HG03095 (cell line): ENCODE results near the gene DNAJB11.
A peak's percentile ranks its signal among the peaks of the same experiment; 100 is the strongest.
"Not testable (repeated sequence)": the region's sequence is repeated elsewhere in the genome, so short reads cannot be mapped to it uniquely, and the experiment has no call there.

ENCODE experiments used
- ATAC-seq: cut with Tn5 transposase; IDR thresholded peaks from one replicate; pipeline ENCODE4 v1.9.1; 2021; ENCODE audit warnings: moderate library complexity; ENCODE audit not compliant: unreplicated experiment

DNAJB11 gene

DNA sequence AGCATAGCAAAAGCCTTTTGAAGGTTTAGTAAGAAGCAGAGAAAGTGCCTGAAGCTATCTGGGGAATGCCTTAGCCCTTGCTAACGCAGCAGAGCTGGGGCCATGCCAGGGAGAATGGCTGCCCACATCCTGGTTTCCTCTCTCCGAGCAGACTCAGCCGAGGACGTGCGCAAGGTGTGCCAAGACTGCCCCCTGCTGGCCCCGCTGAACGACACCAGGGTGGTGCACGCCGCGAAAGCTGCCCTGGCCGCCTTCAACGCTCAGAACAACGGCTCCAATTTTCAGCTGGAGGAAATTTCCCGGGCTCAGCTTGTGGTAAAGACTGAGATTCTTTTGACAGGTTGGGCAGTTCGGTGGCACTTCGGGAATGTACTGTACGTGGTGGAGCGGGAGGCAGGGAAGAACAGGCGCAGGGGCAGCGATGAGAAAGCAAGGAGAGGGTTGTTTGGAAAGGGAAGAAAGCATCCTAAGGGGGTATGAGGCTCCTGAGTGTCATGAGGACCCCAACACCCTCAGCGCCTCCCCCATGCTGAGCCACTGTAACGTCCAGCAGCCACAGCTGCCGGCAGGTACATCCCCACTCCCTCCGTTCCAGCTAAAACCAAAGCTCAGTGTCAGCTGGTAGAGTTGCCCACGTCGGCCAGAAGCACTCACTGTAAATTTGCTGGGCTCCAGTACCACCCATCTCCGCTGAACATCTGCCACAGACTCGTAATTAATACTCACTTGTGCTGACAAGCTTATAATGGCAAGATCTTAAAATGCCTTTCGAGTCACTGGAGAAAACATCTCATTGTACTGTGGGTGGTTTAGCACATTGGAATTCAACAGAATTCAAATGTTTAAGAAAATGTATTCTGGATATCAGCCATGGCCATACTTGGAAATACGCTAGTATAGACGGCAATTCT, 46.8 kb downstream of the DNAJB11 start:
- ATAC-seq: peak; percentile 97

DNA sequence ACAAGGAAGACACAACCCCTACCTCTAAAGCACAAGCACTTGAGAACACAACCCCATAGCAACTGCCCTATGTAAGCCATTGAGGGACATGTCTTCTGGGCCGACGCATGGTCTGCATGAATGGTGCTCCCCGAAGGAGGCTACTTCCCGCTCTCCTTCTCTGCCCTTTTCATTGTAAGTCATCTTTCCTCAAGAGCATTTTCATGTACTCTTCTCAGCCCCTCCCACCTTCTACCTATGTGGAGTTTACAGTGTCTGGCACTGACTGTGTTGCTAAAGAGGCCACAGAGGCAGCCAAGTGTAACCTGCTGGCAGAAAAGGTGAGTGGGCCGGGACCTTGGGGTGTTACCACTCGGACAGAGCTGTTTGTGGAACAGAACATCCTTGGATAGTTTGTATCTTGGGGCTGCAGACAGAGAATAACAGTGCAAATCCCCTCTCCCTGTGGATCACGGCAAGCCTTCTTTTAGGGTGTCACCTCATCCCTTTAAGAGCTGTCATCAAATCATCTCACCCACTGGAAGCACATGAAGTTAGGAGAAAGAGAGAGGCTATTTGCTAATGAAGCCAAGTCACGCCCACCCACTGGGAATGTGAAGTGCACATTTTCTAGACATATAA, 47.9 kb downstream of the DNAJB11 start:
- no peak for ATAC-seq

DNA sequence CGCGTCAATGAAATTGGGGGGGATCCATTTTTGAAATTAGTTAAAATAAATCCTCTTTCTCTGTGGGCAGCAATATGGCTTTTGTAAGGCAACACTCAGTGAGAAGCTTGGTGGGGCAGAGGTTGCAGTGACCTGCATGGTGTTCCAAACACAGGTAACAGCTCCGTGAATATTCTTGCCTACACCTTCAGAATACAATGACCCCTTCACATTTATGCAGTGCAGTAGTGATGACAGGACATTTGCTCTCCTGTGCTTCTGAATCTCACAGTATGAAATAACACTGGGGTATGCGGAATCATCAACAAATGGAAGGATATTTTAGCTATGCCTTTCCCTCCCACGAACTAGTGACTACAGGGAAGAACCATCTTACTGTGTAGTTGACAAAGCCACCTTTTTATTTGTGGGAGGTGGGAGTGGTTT, 49.3 kb downstream of the DNAJB11 start:
- ATAC-seq: no peak

DNA sequence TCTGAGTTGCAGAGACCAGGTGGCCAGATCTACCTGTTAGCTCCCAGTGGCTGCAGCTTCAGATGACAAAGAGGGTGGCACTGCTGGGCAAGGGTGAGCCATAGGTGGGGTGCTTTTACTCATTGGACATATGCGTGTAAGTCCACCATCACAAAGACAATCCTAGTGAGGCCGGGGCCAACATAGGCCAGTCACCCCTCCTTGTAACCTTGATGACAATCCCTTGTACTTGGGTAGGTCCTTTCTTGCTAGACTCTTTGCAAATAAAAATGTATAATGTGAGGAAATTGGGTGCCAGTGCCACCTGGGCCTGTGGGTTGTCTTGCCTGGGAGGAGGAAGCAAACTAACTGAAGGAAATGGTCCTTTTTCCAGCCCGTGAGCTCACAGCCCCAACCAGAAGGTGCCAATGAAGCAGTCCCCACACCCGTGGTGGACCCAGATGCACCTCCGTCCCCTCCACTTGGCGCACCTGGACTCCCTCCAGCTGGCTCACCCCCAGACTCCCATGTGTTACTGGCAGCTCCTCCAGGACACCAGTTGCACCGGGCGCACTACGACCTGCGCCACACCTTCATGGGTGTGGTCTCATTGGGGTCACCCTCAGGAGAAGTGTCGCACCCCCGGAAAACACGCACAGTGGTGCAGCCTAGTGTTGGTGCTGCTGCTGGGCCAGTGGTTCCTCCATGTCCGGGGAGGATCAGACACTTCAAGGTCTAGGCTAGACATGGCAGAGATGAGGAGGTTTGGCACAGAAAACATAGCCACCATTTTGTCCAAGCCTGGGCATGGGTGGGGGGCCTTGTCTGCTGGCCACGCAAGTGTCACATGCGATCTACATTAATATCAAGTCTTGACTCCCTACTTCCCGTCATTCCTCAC, 49.9 kb downstream of the DNAJB11 start:
- no peak for ATAC-seq

DNA sequence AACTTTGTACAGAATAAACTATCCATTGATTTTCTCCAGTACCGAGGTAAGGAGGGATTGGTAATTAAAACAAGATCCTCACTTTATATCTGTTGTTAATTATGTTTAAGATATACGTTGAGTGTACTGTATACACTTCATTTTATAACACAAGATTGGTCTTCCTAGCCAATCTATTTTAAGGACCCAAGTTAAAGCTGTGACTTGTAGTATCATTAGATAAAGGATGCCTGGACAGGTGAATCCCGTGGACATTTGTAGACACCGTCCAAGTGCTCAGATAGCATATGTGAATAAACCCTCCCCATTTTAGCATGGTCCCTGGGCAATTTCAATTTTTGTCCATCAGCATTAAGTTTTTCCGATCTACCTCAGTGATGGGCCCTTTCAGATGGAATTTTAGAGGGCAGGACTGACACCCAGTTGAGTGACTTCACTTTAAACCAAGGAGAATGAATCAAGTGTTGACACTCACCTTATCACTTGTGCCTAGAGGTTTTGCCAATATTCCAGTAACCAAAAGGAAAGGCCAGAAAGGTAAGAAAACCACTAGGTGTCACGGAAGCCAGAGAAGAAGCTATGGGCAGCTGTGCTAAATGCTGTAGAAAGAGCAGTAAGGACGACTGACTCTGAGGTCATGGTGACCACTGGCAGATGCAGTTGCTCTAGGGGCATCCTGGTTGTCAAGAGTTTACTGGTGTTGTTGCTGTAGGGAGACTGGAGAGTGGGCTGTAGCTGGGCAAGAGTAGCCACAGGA, 51.6 kb downstream of the DNAJB11 start:
- ATAC-seq: no peak

DNA sequence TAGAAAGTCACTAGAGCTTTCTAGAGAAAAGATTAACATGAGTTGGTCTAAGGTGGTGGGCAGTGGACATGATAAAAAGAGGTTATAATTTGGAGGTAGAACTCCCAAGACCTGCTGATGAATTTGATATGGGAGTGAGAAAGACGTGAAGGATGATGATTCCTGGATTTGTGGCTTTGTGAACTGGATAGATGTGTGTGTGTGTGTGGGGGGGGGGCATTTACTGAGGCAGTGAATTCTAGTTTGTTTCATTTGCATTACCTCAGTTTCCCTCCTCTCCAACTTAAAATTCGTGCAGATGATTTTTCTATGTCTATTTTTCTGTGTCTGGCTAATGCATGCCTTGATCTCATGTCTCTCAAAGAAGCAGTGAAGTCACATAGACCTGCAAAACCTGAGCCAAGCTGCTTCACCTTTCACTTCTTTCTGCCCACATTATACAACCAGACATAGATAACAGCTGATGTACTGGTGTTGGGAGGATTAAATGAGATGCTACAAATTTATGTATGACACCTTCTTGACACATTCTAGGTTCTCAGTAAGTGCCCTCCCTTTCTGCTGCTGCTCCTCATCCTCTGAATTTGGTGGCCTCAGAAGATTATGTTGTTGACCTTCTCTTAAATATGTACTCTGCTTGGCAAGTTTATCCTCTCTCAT, 52.3 kb downstream of the DNAJB11 start:
- ATAC-seq: no peak

DNA sequence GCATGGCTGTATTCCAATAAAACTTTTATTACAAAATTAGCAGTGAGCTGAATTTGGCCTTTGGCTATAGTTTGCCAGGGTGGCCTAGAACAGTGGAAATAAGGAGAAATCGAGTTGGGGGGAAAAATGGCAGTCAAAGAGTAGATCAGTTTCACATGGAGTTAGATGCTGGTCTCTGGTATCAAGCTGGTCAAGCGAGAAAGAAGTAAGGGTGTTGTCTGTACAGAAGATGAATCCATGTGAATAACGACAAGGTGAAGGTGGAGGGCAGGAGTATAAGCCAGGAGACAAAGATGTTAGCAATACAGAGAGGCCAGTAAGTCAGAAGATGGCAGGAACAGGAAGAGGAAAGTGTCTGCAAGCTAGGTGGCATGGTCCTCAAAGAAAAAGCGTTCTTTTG, 54.1 kb downstream of the DNAJB11 start:
- no peak for ATAC-seq

DNA sequence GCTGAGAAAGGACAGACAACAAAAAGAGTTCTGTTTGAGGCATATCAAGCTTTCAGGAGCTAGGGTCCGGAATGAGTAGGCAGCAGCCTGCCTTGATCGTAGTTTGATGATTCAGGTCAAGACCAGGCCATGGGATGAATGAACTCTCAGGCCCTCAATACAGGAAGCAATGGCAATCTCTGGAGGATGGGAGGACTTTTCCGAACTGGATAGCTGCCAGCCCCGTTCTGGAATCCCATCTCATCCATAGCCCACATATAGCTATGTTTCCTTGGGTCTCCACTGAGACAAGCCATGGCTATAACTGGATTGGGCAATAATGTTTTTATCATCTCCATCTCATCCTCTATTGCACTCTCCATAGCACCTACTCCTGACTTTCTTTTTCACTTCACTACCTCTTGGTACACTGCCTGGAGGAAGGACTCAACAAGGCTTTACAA, 55.1 kb downstream of the DNAJB11 start:
- no peak for ATAC-seq

DNA sequence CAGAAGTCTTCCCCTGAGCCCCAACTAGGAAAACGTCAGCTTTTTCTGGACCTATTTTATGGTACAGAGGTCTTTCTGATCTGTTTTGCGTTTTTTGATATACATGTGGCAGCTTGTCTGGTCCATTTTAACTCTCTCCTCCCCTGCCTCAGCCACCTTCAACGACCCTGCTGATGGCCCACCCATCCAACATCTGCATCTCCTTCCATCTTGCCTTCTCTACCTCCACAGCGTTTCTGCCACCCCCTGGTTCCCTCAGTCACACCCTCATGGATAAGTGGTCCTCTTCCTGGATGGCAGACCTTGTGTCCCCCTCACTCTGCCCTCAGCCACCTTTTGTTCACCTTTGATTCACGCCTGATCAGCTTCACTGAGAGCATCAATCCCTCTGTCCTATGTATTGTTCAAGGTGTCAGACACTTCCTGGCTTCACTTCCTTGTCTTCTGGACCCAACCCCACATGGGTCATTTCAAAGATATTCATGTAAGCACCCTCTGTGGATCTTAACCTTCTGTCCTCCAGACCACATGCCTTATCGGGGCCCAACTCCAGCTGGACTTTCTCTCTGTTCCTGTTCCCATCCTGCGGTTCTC, 55.8 kb downstream of the DNAJB11 start:
- ATAC-seq: no peak

DNA sequence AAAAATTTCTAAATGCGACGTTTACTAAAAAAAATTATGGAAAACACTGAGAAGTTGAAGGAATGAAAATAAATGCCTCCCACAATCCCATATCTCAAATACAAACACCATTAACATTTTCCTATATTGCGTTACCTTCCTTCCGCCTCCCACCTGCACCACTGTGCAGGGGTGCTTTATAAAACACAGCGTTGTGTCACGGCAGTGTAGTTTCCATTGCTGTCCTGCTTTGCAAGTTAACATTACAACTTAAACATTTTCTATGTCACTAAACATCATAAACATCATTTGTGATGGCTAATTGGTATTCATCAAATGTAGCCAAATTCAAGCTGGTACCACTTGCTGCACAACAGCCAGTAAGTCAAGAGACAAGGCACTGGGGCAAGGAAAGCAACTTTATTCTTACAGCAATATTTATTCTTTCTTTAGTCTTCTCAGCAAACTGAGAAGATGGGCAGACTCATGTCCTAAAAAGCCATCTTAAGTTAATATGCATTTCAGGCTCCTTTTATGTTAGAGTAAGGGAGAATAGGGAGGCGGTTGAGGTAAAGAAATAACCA, 57.4 kb downstream of the DNAJB11 start:
- ATAC-seq: no peak

DNA sequence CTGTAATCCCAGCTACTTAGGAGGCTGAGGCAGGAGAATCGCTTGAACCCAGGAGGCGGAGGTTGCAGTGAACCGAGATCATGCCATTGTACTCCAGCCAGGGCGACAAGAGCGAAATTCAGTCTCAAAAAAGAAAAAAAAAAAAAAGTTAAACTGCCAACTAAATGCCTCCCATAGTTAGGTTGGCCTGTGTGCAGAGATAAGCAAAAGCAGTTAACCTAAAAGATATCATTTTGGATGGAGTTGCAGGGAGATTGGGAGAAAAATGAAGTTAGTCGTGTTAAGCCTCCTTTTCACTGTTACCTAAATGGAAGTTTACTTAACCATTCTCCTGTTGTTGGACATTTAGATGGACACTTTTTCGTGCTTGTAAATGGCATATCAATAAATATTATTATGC, 58.2 kb downstream of the DNAJB11 start:
- no peak for ATAC-seq

DNA sequence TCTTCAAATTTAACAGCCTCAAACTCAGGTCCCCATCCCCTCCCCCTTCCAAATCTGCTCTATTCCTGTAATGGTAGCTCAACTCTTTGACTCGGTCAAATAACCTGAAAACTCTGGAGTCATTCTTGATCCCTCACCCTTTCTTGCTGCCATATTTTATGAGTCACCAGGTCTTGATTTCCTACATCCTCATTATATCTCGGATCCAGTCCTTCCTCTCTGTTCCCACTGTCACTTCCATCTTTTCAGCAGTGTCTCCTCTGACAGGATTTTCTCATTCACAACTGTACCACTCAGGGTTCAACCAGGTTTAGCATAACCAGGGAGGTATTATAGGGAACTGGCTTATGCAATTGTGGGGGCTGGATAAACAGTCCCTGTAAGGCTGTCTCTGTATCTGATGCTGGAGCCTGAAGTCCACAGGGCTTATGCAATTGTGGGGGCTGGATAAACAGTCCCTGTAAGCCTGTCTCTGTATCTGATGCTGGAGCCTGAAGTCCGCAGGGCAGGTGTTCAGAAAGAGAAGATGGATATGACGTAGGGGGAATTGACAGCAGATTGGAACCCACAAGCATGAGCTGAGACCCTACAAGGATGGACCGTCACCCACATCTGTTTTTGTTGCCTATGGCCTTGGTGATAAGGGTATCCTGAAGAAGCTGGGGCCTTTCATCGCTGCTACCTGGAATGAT, 60.6 kb downstream of the DNAJB11 start:
- no peak for ATAC-seq

DNA sequence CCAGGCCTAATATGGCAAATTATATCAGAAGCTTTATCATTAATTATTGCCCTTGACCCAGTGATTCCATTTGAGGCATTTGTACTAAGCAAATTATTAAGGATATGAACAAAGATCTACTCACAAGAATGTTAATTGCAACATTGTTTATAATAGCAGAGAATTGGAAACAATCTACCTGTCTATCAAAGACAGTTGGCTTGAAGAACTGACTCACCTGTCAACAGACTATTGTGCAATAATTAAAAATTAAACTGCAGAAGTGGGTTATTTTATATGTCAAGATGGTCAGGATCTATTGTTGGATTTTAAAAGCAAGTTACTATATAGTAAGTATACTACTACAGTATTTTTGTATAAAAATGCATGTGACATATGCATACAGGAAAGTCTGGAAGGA, 63.0 kb downstream of the DNAJB11 start:
- ATAC-seq: no peak

DNA sequence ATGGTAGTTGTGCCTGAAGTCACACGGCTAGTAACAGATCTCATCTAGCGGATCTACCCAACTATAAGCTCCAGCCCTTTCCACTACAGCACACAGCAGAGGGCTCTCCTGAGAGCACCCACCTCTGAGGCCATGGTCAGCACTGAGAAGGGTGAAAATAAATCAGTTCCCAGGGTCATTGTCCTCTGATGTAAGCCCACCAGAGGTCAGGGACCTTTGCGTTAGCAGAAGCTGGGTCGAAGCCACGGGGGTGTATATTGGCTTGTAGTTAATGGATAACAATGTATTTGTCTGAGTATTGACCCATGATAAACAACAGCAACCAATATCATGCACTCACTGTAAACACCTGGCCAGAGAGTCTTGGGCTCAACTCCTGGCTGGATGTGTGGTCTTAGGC, 63.7 kb downstream of the DNAJB11 start:
- ATAC-seq: not testable (repeated sequence)
